Islet of Langerhans (tissue), 1 donor: ENCODE results near the gene EPHB2.
"Not testable (repeated sequence)": the region's sequence is repeated elsewhere in the genome, so short reads cannot be mapped to it uniquely, and the experiment has no call there.

Experiments
- FAIRE-seq: peaks from one replicate; lab custom pipeline; 2011; peaks lifted over from hg19 to GRCh38; lab: Jason Lieb, UNC

EPHB2 gene

GRCh38 chr1:22822371-22822770, 111.7 kb downstream of the EPHB2 start:
- FAIRE-seq, result no peak

- no peak for FAIRE-seq
Observed at GRCh38 chr1:22824466-22824865, 113.8 kb downstream of the EPHB2 start.

- no peak for FAIRE-seq
Observed at GRCh38 chr1:22824975-22825374, 114.3 kb downstream of the EPHB2 start.

- FAIRE-seq, result no peak
Observed at GRCh38 chr1:22825486-22826189, 115.0 kb downstream of the EPHB2 start.

GRCh38 chr1:22826604-22827580, 116.3 kb downstream of the EPHB2 start:
- FAIRE-seq, result no peak

GRCh38 chr1:22827666-22828483, 117.2 kb downstream of the EPHB2 start:
- no peak for FAIRE-seq

GRCh38 chr1:22828484-22829308, 118.1 kb downstream of the EPHB2 start:
- FAIRE-seq, result no peak

- no peak for FAIRE-seq
Observed at GRCh38 chr1:22829309-22829989, 118.8 kb downstream of the EPHB2 start.

GRCh38 chr1:22830041-22830566, 119.5 kb downstream of the EPHB2 start:
- FAIRE-seq, result no peak

- FAIRE-seq, result no peak
Observed at GRCh38 chr1:22830757-22831340, 120.2 kb downstream of the EPHB2 start.

GRCh38 chr1:22831729-22832413, 121.2 kb downstream of the EPHB2 start:
- FAIRE-seq, result no peak

GRCh38 chr1:22832414-22832786, 121.8 kb downstream of the EPHB2 start:
- FAIRE-seq, result no peak

GRCh38 chr1:22833699-22834098, 123.1 kb downstream of the EPHB2 start:
- FAIRE-seq, result no peak

GRCh38 chr1:22834420-22834819, 123.8 kb downstream of the EPHB2 start:
- FAIRE-seq, result not testable (repeated sequence)

- no peak for FAIRE-seq
Observed at GRCh38 chr1:22835636-22836319, 125.1 kb downstream of the EPHB2 start.

GRCh38 chr1:22836850-22837249, 126.2 kb downstream of the EPHB2 start:
- no peak for FAIRE-seq

- no peak for FAIRE-seq
Observed at GRCh38 chr1:22837332-22837731, 126.7 kb downstream of the EPHB2 start.

GRCh38 chr1:22838965-22839364, 128.3 kb downstream of the EPHB2 start:
- FAIRE-seq, result no peak

- FAIRE-seq, result no peak
Observed at GRCh38 chr1:22839806-22840205, 129.2 kb downstream of the EPHB2 start.
